Mesenchymal stem cell (in vitro differentiated cells and primary cell): ENCODE measurements around the gene NGEF.

Source experiments
- DNase-seq: peaks from one replicate; pipeline ENCODE4 v3.0.0-alpha.2; 2013
- H2AFZ ChIP-seq: one replicate; pipeline ENCODE4 v1.6.1; 2013; ENCODE audit warnings: low read depth, mild to moderate bottlenecking, control low read depth, inconsistent platforms, low read length, moderate library complexity
- H2AK5ac ChIP-seq: 2 replicates; pipeline ENCODE4 v1.6.1; 2013; ENCODE audit warnings: low read length, moderate library complexity, mild to moderate bottlenecking, inconsistent platforms; ENCODE audit not compliant: severe bottlenecking
- H2BK120ac ChIP-seq: one replicate; pipeline ENCODE4 v1.6.1; 2013; ENCODE audit warnings: low read depth, mild to moderate bottlenecking, inconsistent platforms, low read length, moderate library complexity
- H2BK12ac ChIP-seq, 2 experiments: one replicate each; pipeline ENCODE4 v1.6.1; 2013; ENCODE audit warnings: inconsistent platforms in 2 of 2, low read length in 2 of 2, mild to moderate bottlenecking in 2 of 2, moderate library complexity in 2 of 2, control low read depth in 1 of 2
- H2BK15ac ChIP-seq: one replicate; pipeline ENCODE4 v1.6.1; 2013; ENCODE audit warnings: mild to moderate bottlenecking, low read depth, inconsistent platforms; ENCODE audit not compliant: poor library complexity, severe bottlenecking
- H2BK5ac ChIP-seq: 2 replicates; pipeline ENCODE4 v1.6.1; 2013; ENCODE audit warnings: low read depth, mild to moderate bottlenecking, low read length, control low read depth, inconsistent platforms; ENCODE audit not compliant: poor library complexity, severe bottlenecking
- H3K14ac ChIP-seq, 2 experiments: one replicate each; pipeline ENCODE4 v1.6.1; 2013; ENCODE audit warnings: inconsistent platforms in 2 of 2, low read length in 2 of 2, control low read depth in 1 of 2, mild to moderate bottlenecking in 1 of 2, moderate library complexity in 1 of 2
- H3K18ac ChIP-seq, 2 experiments: one replicate each; pipeline ENCODE4 v1.6.1; 2013; ENCODE audit warnings: inconsistent platforms in 2 of 2, low read length in 2 of 2, control low read depth in 1 of 2, low read depth in 1 of 2, mild to moderate bottlenecking in 1 of 2
- H3K23ac ChIP-seq, 2 experiments: one replicate each; pipeline ENCODE4 v1.6.1; 2013; ENCODE audit warnings: inconsistent platforms in 2 of 2, low read length in 2 of 2, mild to moderate bottlenecking in 2 of 2, moderate library complexity in 2 of 2, control low read depth in 1 of 2
- H3K27ac ChIP-seq: 2 replicates; pipeline ENCODE4 v1.5.1; 2013; ENCODE audit warnings: mild to moderate bottlenecking, moderate library complexity, low read length, control low read depth, inconsistent platforms; ENCODE audit not compliant: poor library complexity, severe bottlenecking
- H3K27me3 ChIP-seq, 2 experiments: 2 replicates each; pipeline versions ENCODE4 v1.6.1 to v1.7.0; 2013; ENCODE audit warnings: low read length in 2 of 2, mild to moderate bottlenecking in 2 of 2, moderate library complexity in 2 of 2, control low read depth in 1 of 2, inconsistent platforms in 1 of 2; ENCODE audit not compliant: control insufficient read depth in 1 of 2, insufficient read depth in 1 of 2
- H3K36me3 ChIP-seq, 2 experiments: 2 replicates each; pipeline versions ENCODE4 v1.6.1 to v1.7.0; 2013; ENCODE audit warnings: low read length in 2 of 2, control low read depth in 1 of 2, inconsistent platforms in 1 of 2, low read depth in 1 of 2, mild to moderate bottlenecking in 1 of 2; ENCODE audit not compliant: insufficient read depth in 2 of 2, control insufficient read depth in 1 of 2
- H3K4ac ChIP-seq, 2 experiments: one replicate each; pipeline ENCODE4 v1.6.1; 2013; ENCODE audit warnings: inconsistent platforms in 2 of 2, low read length in 2 of 2, mild to moderate bottlenecking in 2 of 2, moderate library complexity in 2 of 2, control low read depth in 1 of 2, low read depth in 1 of 2
- H3K4me1 ChIP-seq: 2 replicates; pipeline ENCODE4 v1.6.1; 2013; ENCODE audit warnings: low read depth, low read length, control low read depth; ENCODE audit not compliant: control insufficient read depth, insufficient read depth
- H3K4me2 ChIP-seq: 2 replicates; pipeline ENCODE4 v1.6.1; 2013; ENCODE audit warnings: low read length, mild to moderate bottlenecking, inconsistent platforms; ENCODE audit not compliant: poor library complexity, severe bottlenecking
- H3K4me3 ChIP-seq, 2 experiments: 2 replicates each; pipeline versions ENCODE4 v1.5.1 to v1.7.0; 2013; ENCODE audit warnings: low read length in 2 of 2, mild to moderate bottlenecking in 2 of 2, control low read depth in 1 of 2, low read depth in 1 of 2; ENCODE audit not compliant: insufficient read depth in 1 of 2
- H3K79me1 ChIP-seq: replicated peaks from 2 replicates; pipeline ENCODE4 v1.6.1; 2013; ENCODE audit warnings: mild to moderate bottlenecking, control low read depth, low read length, inconsistent platforms; ENCODE audit not compliant: poor library complexity, severe bottlenecking
- H3K9ac ChIP-seq: 2 replicates; pipeline ENCODE4 v1.7.0; 2013; ENCODE audit warnings: mild to moderate bottlenecking, low read length, moderate library complexity
- H3K9me3 ChIP-seq: 2 replicates; pipeline ENCODE4 v1.7.0; 2013; ENCODE audit warnings: mild to moderate bottlenecking, low read length; ENCODE audit not compliant: control insufficient read depth
- H4K8ac ChIP-seq: one replicate; pipeline ENCODE4 v1.6.1; 2013; ENCODE audit warnings: inconsistent platforms, mild to moderate bottlenecking, low read length, moderate library complexity
- H4K91ac ChIP-seq: one replicate; pipeline ENCODE4 v1.6.1; 2013; ENCODE audit warnings: mild to moderate bottlenecking, low read length, inconsistent platforms
- WGBS: methylation state at CpG from one replicate; pipeline ENCODE4 v1.1.7; 2013; ENCODE audit warnings: mixed read lengths; 5-methylcytosine and 5-hydroxymethylcytosine counted together

NGEF gene

DNA sequence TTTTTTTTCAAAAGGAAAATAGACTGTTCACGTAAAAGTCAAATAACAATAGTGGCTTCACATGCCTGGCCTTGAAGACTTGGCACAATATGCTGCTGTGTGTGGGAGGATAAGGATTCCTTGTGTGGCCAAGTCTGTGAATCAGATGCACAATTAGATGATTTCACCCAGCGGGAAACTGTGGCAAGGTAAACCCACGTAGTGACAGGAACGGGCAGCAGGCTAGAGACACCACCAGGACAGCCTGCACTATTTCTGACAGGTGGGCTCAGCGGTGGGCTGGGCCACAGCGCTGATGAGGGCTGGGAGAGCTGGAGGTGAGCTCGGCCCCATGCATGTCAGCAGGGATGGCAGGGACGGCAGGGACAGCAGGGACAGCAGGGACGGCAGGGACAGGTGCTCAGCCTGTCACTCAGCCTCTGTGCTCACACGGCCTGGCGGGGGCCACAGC is 121.4 kb downstream of the NGEF start:
- DNase-seq = no peak
- WGBS = 79% methylated on average over 11 of the region's 11 CpGs
- Histone ChIP-seq H2BK5ac (no peak overlapping the region), H3K4me3 (no peak overlapping the region), H3K4me2 (no peak overlapping the region), H3K36me3 (no peaks in the 10 kb centered on the region), H3K27me3 (peaks cover 0 to 32% of the 10 kb centered on the region in 2 experiments), H3K4me1 (peaks cover 18% of the 10 kb centered on the region), H2BK12ac (no peak overlapping the region), H3K14ac (no peak overlapping the region), H3K23ac (no peak overlapping the region), H4K91ac (no peak overlapping the region), H3K9me3 (no peaks in the 10 kb centered on the region), H3K4ac (no peak overlapping the region), H2AFZ (no peak overlapping the region), H2BK120ac (no peak overlapping the region), H3K9ac (no peak overlapping the region), H2AK5ac (no peak overlapping the region), H3K18ac (no peak overlapping the region), H2BK15ac (no peak overlapping the region), H3K27ac (no peak overlapping the region), H3K79me1 (no peaks in the 10 kb centered on the region), H4K8ac (no peak overlapping the region)

DNA sequence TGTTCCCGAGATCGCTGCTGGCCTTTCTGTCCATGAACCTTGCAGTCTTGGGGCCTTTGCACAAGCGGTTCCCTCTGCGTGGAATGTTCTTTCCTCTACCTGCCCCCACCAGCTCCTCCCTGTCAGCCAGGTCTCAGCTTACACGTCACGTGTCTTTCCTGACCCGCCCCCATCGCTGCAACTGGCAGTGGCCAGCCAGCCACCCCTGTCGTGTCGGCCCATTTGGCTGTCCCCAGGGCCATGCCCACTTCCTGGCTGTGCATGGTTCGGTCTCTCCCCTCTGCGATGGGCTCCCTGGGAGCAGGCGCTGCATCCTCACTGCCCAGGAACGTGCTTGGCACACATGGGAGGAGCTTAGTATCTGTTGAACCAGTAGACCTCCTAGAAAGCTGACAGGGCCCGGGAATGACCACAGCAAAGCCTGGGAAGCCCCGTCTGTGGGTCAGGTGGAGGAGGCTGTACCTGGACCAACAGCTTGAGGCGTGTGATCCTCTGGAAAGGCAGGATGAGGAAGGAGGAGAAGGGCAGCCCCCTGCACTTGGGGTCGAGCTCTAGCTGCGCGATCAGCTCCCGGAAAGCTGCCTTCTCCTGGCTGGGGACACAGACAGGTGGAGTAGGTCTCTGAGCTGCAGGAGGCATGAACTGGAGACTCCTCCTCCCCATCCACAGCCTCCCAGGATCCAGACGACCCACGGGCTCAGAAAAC is 122.0 kb downstream of the NGEF start:
- Histone ChIP-seq H3K18ac (no peak overlapping the region), H3K4me3 (no peak overlapping the region), H3K4ac (no peak overlapping the region), H3K27me3 (peaks cover 2 to 37% of the 10 kb centered on the region in 2 experiments), H2AFZ (no peak overlapping the region), H3K23ac (no peak overlapping the region), H3K9ac (no peak overlapping the region), H2AK5ac (no peak overlapping the region), H3K14ac (peak overlapping the region in 1 of 2 experiments; percentile 36), H3K4me1 (peaks cover 20% of the 10 kb centered on the region), H3K36me3 (no peaks in the 10 kb centered on the region), H3K79me1 (no peaks in the 10 kb centered on the region), H2BK15ac (no peak overlapping the region), H4K8ac (peak overlapping the region; percentile 29), H4K91ac (no peak overlapping the region), H3K9me3 (no peaks in the 10 kb centered on the region), H2BK120ac (no peak overlapping the region), H3K27ac (no peak overlapping the region), H3K4me2 (peak overlapping the region; percentile 13), H2BK12ac (no peak overlapping the region), H2BK5ac (no peak overlapping the region)
- WGBS = 55% methylated on average over 23 of the region's 23 CpGs
- DNase-seq = no peak

DNA sequence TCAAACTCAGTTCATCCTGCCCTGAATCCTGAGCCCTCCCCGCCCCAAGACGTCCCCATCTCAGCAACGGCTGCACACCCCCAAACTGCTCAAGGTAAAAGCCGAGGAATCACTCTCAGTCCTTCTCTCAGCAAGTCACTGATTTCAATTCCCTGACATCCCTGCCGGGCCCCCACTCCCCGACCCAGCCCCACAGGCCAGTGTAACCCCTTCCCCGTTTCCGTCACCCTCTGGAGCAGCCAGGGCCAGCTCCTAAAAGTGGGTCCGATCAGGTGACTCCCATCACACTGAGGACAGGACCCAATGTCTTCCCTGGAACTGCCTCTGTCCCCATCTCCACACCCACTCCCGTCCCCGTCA is 122.5 kb downstream of the NGEF start:
- H2AFZ ChIP-seq = no peak overlapping the region
- H4K8ac ChIP-seq = no peak overlapping the region
- H2BK12ac ChIP-seq = no peak overlapping the region
- H2BK5ac ChIP-seq = no peak overlapping the region
- no peak overlapping the region for H2BK120ac ChIP-seq
- H3K4me2 ChIP-seq = no peak overlapping the region
- H3K9me3 ChIP-seq = no peaks in the 10 kb centered on the region
- H3K18ac ChIP-seq = no peak overlapping the region
- H3K27ac ChIP-seq = no peak overlapping the region
- H3K4me3 ChIP-seq = no peak overlapping the region
- DNase-seq = no peak
- peaks cover 5 to 39% of the 10 kb centered on the region in 2 experiments for H3K27me3 ChIP-seq
- H2BK15ac ChIP-seq = no peak overlapping the region
- H3K9ac ChIP-seq = no peak overlapping the region
- no peak overlapping the region for H4K91ac ChIP-seq
- H3K4me1 ChIP-seq = peaks cover 20% of the 10 kb centered on the region
- no peak overlapping the region for H3K23ac ChIP-seq
- no peaks in the 10 kb centered on the region for H3K36me3 ChIP-seq
- H3K4ac ChIP-seq = no peak overlapping the region
- WGBS = 82% methylated on average over 11 of the region's 11 CpGs
- H3K79me1 ChIP-seq = no peaks in the 10 kb centered on the region
- no peak overlapping the region for H2AK5ac ChIP-seq
- H3K14ac ChIP-seq = no peak overlapping the region

DNA sequence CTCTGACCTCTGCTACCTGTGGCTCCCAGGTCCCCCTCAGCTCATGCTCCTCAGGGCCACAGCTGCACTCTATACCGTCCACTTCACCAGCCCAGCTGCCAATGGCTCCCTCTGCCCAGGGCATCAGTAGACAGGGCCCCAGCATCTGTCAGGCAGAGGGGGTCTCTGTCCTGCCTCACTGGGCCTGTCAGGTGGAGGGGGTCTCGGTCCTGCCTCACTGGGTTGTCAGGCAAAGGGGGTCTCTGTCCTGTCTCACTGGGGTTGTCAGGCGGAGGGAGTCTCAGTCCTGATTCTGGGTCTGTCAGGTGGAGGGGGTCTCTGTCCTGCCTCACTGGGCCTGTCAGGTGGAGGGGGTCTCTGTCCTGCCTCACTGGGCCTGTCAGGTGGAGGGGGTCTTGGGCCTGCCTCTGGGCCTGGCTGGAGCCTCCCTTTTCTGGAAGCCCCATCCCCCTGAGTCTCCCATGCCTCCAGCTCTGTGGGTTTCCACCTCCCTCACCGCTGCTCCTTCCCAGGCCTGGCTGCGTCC is 123.1 kb downstream of the NGEF start:
- Histone ChIP-seq H3K79me1 (no peaks in the 10 kb centered on the region), H3K4me1 (peaks cover 20% of the 10 kb centered on the region), H2BK12ac (no peak overlapping the region), H3K18ac (no peak overlapping the region), H2AFZ (no peak overlapping the region), H2BK15ac (no peak overlapping the region), H3K27ac (no peak overlapping the region), H4K8ac (no peak overlapping the region), H3K14ac (no peak overlapping the region), H3K4ac (no peak overlapping the region), H3K4me3 (no peak overlapping the region), H3K9ac (no peak overlapping the region), H2BK120ac (no peak overlapping the region), H2BK5ac (no peak overlapping the region), H3K27me3 (peaks cover 5 to 39% of the 10 kb centered on the region in 2 experiments), H4K91ac (no peak overlapping the region), H2AK5ac (no peak overlapping the region), H3K23ac (no peak overlapping the region), H3K4me2 (no peak overlapping the region), H3K9me3 (no peaks in the 10 kb centered on the region), H3K36me3 (no peaks in the 10 kb centered on the region)
- 82% methylated on average over 5 of the region's 5 CpGs for WGBS
- no peak for DNase-seq
